Right lobe of liver (tissue), 4 donors: Measurements from ENCODE around the gene CEP68.

Experiments
- POLR2A ChIP-seq: fragments of 450-650 bp; IDR thresholded peaks from one replicate; pipeline ENCODE4 v1.6.1; 2017; ENCODE audit warnings: antibody characterized with exemption, mild to moderate bottlenecking
- TF ChIP-seq, protein P1 (sequence below), 4 donors: fragments of 200-600 bp in 3 of 4; fragments of 450-650 bp in 1 of 4; IDR thresholded peaks; one replicate each; pipeline versions ENCODE4 v1.5.1 to v1.8.0; 2016 to 2022; ENCODE audit warnings: antibody characterized with exemption in 4 of 4, mild to moderate bottlenecking in 2 of 4
- donor health status: DM: no; HTN: no; CAD: no.
- donor health status: DM: no; HTN: no; CAD: no.
- donor health status: DM: no; HTN: yes; CAD: no.

GRCh38 chr2:65072181-65072970 is 16.2 kb downstream of the CEP68 start:
- TF ChIP-seq, protein P1, sequence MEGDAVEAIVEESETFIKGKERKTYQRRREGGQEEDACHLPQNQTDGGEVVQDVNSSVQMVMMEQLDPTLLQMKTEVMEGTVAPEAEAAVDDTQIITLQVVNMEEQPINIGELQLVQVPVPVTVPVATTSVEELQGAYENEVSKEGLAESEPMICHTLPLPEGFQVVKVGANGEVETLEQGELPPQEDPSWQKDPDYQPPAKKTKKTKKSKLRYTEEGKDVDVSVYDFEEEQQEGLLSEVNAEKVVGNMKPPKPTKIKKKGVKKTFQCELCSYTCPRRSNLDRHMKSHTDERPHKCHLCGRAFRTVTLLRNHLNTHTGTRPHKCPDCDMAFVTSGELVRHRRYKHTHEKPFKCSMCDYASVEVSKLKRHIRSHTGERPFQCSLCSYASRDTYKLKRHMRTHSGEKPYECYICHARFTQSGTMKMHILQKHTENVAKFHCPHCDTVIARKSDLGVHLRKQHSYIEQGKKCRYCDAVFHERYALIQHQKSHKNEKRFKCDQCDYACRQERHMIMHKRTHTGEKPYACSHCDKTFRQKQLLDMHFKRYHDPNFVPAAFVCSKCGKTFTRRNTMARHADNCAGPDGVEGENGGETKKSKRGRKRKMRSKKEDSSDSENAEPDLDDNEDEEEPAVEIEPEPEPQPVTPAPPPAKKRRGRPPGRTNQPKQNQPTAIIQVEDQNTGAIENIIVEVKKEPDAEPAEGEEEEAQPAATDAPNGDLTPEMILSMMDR (IDR thresholded peaks at IDR 0.05): no peak
- TF ChIP-seq POLR2A: no peak
